Middle frontal gyrus (tissue), 1 donor: ENCODE results near the gene NOL4.

Source experiments
- DNase-seq: peaks from one replicate; pipeline ENCODE4 v3.0.0-alpha.2; 2015; ENCODE audit warnings: low spot score; ENCODE audit errors: extremely low spot score

NOL4 gene

GRCh38 chr18:34196256-34196655 lies 28.5 kb downstream of the NOL4 start:
- no peak for DNase-seq

- no peak for DNase-seq
These were observed 30.5 kb downstream of the NOL4 start for GRCh38 chr18:34194239-34194638.

- no peak for DNase-seq
These were observed 34.9 kb downstream of the NOL4 start for GRCh38 chr18:34189656-34190435.
